Upper lobe of left lung (tissue), 4 donors: ENCODE data around the gene GCGR.

Experiments used
- EP300 ChIP-seq, 4 donors: sonication (generic); formaldehyde crosslinking; IDR thresholded peaks; one replicate each; pipeline ENCODE4 v1.5.1; 2017; ENCODE audit warnings: antibody characterized with exemption in 4 of 4, control low read depth in 2 of 4
- POLR2A ChIP-seq, 4 donors: fragments of 450-650 bp; IDR thresholded peaks; one replicate each; pipeline ENCODE4 v1.5.1; 2016 to 2017; ENCODE audit warnings: antibody characterized with exemption in 4 of 4, mild to moderate bottlenecking in 2 of 4
- POLR2AphosphoS5 ChIP-seq, 2 donors: sonication (generic); formaldehyde crosslinking; IDR thresholded peaks; one replicate each; pipeline ENCODE4 v1.5.1; 2017; ENCODE audit warnings: antibody characterized with exemption in 2 of 2
- TF ChIP-seq, protein P1 (sequence below), 6 experiments: fragments of 450-650 bp in 4 of 6; fragments of 200-600 bp in 2 of 6; sonication (generic) in 2 of 6; IDR thresholded peaks; one replicate each; pipeline ENCODE4 v1.5.1; 2016 to 2019; ENCODE audit warnings: antibody characterized with exemption in 6 of 6

DNA sequence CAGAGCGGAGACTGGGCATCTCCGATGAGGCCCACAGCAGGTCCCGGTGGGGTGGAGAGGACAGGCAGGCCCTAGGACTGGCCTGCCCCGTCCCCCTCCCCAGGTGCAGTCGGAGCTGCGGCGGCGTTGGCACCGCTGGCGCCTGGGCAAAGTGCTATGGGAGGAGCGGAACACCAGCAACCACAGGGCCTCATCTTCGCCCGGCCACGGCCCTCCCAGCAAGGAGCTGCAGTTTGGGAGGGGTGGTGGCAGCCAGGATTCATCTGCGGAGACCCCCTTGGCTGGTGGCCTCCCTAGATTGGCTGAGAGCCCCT, 9.4 kb downstream of the GCGR start:
- TF ChIP-seq, protein P1, sequence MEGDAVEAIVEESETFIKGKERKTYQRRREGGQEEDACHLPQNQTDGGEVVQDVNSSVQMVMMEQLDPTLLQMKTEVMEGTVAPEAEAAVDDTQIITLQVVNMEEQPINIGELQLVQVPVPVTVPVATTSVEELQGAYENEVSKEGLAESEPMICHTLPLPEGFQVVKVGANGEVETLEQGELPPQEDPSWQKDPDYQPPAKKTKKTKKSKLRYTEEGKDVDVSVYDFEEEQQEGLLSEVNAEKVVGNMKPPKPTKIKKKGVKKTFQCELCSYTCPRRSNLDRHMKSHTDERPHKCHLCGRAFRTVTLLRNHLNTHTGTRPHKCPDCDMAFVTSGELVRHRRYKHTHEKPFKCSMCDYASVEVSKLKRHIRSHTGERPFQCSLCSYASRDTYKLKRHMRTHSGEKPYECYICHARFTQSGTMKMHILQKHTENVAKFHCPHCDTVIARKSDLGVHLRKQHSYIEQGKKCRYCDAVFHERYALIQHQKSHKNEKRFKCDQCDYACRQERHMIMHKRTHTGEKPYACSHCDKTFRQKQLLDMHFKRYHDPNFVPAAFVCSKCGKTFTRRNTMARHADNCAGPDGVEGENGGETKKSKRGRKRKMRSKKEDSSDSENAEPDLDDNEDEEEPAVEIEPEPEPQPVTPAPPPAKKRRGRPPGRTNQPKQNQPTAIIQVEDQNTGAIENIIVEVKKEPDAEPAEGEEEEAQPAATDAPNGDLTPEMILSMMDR (IDR thresholded peaks at IDR 0.05) = no peak
- TF ChIP-seq POLR2A (IDR thresholded peaks at IDR 0.05) = no peak
- no peak for TF ChIP-seq POLR2AphosphoS5 (IDR thresholded peaks at IDR 0.05)
- no peak for TF ChIP-seq EP300 (IDR thresholded peaks at IDR 0.05)
